NCI-H2107 treated with DMSO at 0.1 percent for 48 hours (cell line): ENCODE measurements around the gene C1orf105.
"Not testable (repeated sequence)": the region's sequence is repeated elsewhere in the genome, so short reads cannot be mapped to it uniquely, and the experiment has no call there.

ENCODE experiments used
- DNase-seq: peaks from one replicate; lab custom pipeline; 2025; ENCODE audit not compliant: unreplicated experiment; lab: John Stamatoyannopoulos, UW

C1orf105 gene

DNA sequence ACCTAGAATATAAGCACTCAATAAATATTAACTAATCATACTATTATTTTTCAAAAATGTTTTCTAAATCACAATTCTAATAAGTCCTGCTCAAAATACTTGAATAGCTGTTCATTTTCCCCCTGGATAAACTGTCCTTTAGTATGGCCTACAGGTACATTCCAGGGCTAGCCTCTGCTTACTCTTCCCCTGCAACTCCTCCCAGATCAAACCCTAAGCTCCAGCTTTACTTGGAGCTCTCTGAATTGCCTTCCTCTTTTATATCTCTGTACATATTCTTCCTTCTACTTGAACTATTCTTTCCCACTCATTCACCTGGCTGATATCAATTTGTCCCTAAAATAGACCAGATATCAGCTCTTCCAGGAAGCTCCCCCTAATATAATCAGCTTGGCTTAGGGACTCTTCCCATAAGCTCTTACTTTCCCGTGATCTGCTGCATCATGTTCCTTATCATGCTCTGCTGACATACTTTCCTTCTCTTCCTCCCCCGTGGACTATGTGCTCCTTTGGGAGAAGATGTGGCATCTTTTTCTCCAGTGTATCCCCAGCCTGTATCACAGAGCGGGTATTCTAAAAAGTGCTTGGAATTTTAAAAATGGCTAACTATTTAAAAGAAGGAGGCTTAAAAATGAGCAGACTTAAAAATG lies 66.4 kb downstream of the C1orf105 start:
- DNase-seq, result no peak

DNA sequence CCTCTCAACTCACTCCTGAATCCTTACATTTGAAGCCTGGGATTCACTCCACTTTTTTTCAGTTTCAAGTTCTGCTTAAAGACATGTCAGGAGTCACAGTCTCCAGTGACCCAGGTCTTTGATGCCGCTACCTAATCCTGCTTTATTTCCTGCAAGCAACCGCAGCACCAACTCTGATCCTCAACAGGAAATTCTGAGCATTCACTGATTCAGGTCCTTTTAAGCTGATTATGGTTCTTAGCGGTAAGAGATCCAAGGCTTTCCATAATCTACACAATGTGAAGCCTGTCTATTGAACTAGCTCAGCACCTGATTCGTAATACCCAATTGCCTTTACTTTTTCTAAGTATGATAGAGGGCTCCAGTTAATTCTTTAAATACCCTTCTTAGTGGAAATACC lies 67.1 kb downstream of the C1orf105 start:
- no peak for DNase-seq

DNA sequence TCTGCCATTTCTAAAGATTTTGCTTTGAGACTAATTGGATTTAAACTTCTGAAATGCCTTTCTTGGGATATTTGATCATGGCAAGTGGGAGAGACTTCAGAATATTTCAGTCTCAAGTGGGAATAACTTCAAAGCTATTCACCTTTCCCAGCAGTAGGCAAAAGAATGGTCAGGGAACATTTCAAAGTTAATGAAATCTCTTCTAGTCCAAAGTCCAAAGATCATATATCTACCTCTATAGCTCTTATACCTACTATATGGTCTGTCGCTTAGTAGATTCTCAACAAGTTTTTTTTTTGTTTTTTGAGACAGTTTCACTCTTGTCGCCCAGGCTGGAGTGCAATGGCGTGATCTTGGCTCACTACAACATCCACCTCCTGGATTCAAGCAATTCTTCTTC lies 67.9 kb downstream of the C1orf105 start:
- no peak for DNase-seq

DNA sequence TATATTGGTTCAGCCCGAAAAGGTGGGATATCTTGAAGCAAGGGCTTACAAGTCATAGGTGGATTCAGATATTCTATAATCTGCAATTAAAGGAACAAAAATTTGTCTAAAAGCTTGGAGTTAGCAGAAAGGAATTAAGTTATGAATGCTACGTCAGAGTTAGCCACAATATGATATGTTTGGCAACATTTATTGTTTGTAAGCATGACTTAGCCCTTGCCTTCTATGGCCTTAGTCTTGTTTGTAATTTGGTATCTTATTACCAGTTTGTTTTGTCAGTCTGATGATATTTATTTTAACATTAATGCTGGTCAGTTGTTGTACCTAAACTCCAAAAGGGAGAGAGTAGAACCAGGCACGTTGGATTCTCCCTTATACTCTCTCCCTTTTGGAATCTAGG lies 69.4 kb downstream of the C1orf105 start:
- DNase-seq, result no peak

DNA sequence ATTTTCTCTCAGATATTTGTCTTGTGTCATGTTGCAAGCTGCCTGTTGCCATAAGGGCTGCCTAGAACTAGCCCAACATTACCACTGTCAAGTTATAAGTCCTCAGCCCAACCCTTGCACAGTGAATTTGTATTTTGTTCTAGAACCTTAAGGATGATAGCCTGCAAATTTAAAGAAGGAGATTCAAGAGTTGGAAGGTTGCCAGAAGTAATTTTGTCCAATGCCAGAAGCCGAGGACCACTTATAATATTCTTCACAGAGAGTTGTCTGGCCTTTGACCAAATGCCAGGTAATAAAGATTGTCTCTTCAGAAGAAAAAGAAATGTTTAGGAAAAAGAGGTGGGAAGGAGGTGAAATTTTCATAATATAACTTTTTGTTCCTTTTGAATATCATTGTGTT lies 71.9 kb downstream of the C1orf105 start:
- DNase-seq, result no peak

DNA sequence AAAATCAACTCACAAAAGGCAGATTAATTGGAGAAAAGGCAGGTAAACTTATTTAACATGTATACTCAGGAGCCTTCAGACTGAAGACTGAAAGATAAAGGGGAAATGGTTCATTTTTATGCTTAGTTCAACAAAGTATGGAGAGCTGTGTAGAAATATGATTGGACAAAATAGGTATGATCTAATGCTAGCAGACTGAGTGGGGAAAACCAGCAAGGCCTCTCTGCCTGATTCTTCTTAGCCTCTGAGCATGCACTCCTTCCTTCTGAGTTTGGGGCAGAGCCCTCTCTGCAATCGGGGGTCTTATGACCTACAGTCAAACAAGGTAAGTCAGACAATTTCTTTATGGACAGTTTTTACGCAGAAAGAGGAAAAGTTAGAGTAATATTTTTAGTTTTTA lies 73.7 kb downstream of the C1orf105 start:
- DNase-seq, result no peak

DNA sequence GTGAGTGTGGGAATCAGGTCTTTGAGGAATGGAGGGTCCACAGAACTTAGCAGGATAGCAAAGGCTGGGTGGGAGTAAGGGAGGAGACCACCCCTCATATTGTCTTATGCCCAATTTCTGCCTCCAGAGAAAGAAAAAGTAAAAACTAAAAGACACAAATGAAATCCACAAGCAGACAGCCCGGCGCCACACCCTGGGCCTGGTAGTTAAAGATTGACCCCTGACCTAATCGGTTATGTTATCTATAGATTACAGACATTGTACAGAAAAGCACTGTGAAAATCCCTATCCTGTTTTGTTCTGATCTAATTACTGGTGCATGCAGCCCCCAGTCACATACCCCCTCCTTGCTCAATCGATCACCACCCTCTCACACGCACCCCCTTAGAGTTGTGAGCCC lies 75.6 kb downstream of the C1orf105 start:
- not testable (repeated sequence) for DNase-seq

DNA sequence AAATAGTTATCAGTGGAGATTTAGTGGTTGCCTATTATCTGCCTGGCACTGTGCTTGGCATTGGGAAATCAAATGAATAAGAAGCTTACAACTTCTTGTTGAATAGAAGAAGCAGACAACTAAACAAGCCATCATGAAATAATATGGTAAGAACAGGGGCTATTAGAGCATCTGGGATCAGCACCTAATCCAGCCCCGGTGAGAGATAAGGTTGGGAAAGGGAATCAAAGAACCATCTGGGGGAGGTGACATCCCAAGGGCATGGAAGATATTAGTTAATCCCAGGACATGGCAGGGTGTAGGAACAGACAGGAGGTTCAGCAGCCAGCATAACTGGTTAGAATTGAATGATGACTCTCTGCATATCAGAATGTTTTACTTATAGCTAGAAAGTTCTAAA lies 76.2 kb downstream of the C1orf105 start:
- DNase-seq, result no peak

DNA sequence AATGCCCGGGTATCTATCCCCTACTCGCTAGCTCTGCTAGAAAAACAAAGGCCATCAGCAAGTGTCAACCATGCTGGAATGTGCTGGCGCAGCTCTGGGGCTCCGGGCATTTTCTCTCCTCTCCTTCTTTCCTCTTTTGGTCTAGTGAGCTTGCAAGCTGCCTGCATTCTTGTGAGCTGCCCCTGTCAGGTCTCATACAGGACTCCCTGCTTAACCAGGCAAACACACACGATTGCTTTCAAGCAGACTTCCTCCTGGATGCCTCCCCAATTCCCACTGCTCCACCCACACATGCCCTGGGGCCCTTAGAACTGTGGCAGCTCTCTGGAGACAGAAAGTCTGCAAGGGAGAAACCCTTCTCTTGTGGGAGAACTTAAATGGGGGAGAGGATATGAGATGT lies 76.7 kb downstream of the C1orf105 start:
- DNase-seq, result no peak

DNA sequence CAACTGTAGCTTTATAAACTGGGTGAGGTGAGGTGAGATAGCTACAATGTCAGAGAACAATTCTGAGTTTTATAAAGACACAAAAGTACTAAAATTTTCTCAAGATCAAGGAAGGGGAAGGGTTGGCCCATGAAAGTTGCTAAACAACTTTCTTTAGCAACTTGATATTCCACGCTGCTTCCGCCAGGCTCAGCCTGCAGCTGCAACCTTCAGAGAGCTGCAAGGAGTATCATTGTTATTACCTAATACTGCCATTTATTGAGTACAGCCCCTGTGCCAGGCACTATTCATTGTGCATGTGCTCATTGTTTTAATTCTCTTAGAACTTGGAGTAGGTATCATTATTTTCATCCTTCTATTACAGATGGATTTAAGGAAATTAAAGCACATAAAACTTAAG lies 78.4 kb downstream of the C1orf105 start:
- no peak for DNase-seq

DNA sequence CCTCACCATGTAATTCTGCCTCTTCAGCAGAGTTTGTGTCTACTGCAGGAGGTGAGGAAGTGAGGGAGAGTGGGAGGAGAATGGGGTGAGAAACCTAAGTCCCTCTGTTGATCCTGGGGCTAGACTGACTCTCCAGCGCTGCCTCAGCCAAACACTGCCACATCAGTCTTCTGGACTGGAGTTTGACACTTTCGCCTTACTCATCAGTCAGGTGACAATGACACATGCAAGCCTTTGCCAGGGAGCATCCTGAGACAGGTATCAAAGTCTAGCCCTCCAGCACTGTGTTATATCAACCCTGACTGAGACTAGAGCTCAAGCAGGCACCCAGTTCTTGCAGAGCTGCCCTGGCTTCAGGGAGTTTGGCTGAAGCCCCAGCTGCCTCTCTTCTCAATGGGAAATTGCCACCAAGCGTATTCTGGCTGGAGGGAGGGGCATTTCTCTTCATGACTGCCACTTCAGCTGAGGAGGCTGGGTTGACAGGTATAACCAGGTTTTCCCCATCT lies 79.2 kb downstream of the C1orf105 start:
- no peak for DNase-seq

DNA sequence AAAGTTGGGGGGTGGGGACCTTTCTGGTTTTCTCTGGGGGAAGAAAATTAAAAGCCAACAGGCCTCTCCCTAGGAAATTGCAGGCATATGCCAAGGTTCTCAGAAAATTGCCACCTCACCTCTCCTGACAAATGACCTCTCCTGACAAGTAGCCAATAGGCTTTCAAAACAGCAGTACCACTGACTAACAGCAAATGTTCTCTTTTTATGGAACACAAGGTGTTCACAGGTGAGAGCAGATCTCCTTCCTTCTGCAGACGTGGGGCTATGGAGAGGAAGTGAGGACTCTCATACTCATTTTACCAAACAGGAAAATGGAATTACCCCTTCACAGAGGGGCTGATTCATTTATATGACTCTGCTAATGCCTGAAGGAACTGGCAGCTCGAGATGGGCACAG lies 79.7 kb downstream of the C1orf105 start:
- no peak for DNase-seq

DNA sequence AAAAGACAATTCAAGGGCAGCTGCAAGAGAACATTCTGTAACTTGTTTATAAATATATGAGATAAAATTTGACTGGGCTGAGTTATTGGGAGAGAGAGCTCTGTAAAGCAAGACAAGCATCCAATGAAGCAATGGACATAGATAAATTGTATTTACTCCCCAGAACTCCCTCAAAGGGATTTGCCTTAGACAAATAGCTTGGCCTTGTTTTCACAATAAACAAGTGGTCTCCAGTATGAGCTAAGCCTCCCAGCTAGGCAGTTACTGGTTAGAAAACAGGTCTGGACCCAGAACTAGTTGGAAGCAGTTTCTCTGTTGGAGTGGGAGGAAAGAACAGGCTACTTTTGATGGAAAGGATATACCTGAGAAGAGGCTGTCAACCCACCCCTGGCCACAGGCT lies 87.3 kb downstream of the C1orf105 start:
- no peak for DNase-seq

DNA sequence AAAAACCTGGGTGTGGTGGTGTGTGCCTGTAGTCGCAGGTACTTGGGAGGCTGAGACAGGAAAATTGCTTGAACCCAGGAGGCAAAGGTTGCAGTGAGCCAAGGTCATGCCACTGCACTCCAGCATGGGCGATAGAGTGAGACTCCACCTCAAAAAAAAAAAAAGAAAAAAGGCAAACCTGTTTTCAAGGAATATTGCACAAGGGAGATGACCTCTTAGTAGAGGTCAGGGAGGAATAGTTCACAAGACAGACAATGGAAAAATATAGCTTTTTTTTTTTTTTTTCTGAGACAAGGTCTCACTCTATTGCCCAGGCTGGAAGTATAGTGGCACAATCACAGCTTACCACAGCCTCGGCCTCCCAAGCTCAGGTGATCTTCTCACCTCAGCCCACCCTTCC lies 90.0 kb downstream of the C1orf105 start:
- no peak for DNase-seq

DNA sequence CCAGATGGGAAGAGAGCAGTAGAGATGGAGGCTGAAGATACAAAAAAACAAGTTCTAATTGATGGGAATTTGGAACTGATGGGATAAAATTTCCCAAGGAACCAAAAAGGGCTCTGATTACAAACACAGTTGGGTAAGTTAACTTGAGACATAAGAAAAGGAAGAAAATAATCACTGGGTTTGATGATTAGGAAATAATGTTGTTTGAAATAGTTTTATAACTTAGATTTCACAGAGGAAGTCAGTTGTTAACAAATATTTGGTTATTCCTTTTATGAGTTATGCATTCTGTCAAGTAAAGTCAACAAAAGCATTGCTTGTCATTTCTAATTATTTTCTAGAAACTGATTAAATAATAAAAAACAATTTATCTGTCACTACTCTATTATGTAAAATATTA lies 92.1 kb downstream of the C1orf105 start:
- DNase-seq, result no peak

DNA sequence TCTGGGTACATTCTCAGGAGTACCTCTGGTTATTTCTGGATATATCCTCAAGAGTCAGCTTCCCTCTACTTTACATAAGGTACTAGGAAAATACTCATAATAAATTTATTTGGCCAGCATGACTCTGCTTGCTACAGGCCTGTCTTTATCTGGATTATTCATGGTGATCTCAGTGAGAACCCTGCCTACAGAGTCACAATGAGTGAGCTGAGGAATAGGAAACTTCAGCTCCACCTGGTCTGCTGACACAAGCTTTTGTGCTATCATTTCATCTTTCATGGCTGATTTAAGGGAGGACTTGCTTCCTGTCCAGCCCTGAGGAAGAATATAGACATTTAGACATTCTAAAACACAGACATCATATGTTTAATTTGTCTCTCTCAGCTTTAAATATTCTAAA lies 93.0 kb downstream of the C1orf105 start:
- no peak for DNase-seq

DNA sequence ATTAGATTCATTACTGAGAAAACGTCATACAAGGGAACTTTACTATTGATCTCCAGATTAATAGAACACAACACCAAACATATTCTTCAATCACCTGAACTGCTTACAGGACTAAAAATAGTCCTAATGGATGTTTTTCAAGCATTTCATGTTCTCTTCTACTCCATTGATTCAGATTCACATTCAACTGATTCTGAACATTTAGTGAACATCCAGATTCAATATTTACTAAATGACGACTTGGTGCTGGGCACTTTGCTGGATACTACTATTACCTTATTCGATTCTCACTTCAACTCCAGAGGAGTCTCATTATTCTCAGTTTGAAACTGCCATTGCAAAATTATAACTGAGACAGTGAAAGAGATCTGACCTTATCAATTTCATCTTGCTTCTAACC lies 93.6 kb downstream of the C1orf105 start:
- no peak for DNase-seq

DNA sequence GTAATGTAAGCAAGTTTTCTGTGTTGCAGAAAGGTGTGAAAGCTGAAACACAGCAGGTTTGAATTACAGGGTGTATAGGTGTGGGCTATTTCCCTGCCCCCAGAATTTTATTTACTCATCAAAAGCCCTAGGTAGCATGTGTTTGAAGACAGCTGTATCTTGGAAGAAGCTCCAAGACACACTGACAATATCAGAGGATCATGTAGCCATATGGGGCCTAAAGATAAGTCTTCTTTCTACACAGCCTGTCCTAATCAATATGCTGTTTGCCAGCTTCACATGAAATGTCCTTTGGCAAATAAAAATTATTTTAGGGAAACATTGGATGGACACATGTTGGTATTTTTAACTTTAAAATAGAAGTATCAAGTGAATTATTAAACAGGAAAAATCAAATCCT lies 95.0 kb downstream of the C1orf105 start:
- DNase-seq, result no peak

DNA sequence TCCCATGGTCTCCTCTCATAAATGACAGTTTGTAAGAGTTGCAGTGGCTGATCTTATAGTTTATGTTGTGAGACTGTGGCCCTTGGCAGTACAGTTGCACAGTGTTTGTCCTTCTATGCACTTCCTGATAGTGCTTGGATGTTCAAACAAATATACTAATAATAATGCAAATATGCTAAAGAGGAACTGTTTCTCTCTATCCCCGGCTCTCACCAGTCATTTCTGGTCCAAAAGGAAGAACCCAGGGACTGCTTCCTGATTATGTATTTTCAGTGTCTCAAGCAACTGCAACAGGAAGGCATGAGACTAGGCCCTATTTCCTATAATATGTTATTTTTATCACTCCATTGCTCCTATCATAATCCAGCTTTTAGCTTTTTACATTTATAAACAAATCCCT lies 95.4 kb downstream of the C1orf105 start:
- DNase-seq, result no peak

DNA sequence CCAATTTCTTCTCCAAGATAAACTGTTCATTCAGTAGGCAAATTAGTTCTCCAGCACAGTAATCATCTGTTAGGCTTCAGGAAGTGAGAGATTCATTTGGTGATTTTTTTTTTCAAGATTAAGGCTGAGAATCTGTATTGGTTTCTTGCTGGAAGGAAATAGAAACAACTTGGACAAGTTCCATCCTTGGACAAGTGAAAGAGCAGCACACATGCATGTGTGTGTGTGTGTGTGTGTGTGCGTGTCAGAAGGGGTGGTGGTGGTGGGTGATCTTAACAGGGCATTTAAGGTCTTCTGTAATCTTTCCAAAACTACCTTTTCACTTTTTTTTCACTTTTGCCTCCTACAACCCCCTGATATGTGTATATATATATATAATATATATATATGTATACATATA lies 96.6 kb downstream of the C1orf105 start:
- no peak for DNase-seq

DNA sequence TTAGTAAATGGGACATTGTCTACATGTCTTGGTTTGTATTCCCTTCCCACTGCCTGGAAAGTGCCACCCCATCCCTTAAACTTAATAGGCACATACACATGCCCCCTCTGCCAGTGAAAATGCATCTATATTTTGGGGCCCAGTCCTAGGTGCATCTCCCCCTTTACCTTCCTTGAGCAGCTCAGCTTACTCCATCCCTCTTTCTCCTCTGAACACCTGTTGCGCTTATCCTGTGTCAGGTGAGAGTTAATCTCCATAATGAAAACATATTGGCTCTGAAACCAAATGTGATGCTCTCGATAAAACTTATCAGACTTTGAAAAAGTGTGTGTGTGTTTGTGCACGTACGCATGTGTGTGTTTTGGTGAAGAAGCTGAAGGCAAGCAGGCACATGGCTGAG lies 97.1 kb downstream of the C1orf105 start:
- no peak for DNase-seq
